SH-SY5Y (cell line): ENCODE data around the gene TRANK1.

Source experiments
- GATA2 ChIP-seq: IDR thresholded peaks from 2 replicates; pipeline ENCODE4 v1.6.1; 2011; ENCODE audit warnings: mild to moderate bottlenecking, low read depth, low read length
- GATA3 ChIP-seq: IDR thresholded peaks from 2 replicates; pipeline ENCODE4 v1.6.1; 2011; ENCODE audit warnings: low read depth, mild to moderate bottlenecking, low read length, moderate library complexity

- TF ChIP-seq GATA3: no peak
- no peak for TF ChIP-seq GATA2
These were observed 18.5 kb downstream of the TRANK1 start for GRCh38 chr3:36926292-36926897.
